HG02943 (cell line): ENCODE results near the gene MYMX.
"Not testable (repeated sequence)": the region's sequence is repeated elsewhere in the genome, so short reads cannot be mapped to it uniquely, and the experiment has no call there.

Experiments used
- ATAC-seq: cut with Tn5 transposase; IDR thresholded peaks from one replicate; pipeline ENCODE4 v1.9.1; 2021; ENCODE audit warnings: mild to moderate bottlenecking, low read depth, moderate library complexity; ENCODE audit not compliant: unreplicated experiment

MYMX gene

DNA sequence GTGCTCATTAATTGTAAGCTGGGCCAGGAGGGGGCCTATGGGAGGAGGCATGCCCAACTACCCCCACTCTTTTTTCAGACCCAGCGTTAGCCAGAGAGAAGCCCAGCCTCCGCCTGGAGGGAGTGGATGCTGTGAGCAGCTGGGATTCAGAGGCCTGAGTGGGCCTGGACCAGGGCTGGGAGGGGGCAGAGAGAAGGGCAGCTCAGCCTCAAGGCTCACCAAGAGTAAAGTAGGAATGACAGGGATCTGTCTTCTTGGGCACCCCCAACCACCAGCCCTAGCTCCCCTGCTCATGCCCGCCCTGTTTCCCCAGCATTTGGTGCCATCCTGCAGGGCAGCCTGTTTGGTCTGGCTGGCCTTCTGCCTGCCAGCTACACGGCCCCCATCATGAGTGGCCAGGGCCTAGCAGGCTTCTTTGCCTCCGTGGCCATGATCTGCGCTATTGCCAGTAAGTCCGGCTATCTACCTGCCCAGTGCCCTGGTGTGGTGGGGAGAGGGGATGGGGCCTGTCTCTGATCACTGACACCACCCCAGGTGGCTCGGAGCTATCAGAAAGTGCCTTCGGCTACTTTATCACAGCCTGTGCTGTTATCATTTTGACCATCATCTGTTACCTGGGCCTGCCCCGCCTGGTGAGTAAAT, 13.4 kb downstream of the MYMX start:
- ATAC-seq: no peak

DNA sequence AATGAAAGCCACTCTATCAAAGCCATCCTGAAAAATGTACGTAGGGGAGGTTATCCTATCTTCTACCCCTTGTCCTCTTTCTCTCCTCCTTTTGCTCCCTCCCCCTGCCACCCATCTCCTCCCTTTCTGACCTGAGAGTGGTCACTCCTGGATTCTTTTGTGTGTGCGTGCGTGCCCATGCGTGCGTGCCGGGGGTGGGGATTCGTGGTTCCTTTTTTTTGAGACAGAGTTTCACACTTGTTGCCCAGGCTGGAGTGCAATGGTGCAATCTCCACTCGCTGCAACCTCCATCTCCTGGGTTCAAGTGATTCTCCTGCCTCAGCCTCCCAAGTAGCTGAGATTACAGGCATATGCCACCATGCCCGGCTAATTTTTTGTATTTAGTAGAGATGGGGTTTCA, 14.7 kb downstream of the MYMX start:
- ATAC-seq: not testable (repeated sequence)

DNA sequence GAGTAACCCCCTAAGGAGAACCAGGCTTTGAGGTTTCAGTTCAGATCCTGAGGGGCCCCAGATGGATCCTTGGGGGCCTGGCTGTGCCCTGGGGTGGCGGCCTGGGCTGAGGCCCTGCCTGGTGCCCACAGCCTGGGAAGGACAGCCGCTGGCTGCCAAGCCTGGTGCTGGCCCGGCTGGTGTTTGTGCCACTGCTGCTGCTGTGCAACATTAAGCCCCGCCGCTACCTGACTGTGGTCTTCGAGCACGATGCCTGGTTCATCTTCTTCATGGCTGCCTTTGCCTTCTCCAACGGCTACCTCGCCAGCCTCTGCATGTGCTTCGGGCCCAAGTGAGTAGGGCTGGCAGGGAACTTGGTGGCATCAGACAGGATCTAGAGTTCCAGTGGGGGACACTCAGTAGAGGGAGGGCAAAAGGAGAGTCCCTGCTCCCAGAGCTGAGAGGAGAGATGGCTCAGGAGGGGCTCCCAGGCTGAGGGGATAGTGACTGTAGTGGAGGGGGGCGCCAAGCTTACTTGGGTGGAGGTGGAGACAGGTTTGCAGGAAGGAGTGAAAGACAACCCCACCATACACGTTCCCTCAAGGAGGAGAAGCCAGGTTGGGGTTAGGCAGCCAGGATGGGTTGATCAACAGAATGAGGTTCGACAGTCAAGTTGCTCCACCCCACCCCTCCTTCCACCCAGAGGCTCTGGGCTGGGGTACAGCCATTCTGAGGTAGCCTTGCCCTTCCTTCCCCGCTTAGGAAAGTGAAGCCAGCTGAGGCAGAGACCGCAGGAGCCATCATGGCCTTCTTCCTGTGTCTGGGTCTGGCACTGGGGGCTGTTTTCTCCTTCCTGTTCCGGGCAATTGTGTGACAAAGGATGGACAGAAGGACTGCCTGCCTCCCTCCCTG, 16.2 kb downstream of the MYMX start:
- no peak for ATAC-seq

DNA sequence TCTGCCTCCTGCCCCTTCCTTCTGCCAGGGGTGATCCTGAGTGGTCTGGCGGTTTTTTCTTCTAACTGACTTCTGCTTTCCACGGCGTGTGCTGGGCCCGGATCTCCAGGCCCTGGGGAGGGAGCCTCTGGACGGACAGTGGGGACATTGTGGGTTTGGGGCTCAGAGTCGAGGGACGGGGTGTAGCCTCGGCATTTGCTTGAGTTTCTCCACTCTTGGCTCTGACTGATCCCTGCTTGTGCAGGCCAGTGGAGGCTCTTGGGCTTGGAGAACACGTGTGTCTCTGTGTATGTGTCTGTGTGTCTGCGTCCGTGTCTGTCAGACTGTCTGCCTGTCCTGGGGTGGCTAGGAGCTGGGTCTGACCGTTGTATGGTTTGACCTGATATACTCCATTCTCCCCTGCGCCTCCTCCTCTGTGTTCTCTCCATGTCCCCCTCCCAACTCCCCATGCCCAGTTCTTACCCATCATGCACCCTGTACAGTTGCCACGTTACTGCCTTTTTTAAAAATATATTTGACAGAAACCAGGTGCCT, 16.9 kb downstream of the MYMX start:
- ATAC-seq: no peak

DNA sequence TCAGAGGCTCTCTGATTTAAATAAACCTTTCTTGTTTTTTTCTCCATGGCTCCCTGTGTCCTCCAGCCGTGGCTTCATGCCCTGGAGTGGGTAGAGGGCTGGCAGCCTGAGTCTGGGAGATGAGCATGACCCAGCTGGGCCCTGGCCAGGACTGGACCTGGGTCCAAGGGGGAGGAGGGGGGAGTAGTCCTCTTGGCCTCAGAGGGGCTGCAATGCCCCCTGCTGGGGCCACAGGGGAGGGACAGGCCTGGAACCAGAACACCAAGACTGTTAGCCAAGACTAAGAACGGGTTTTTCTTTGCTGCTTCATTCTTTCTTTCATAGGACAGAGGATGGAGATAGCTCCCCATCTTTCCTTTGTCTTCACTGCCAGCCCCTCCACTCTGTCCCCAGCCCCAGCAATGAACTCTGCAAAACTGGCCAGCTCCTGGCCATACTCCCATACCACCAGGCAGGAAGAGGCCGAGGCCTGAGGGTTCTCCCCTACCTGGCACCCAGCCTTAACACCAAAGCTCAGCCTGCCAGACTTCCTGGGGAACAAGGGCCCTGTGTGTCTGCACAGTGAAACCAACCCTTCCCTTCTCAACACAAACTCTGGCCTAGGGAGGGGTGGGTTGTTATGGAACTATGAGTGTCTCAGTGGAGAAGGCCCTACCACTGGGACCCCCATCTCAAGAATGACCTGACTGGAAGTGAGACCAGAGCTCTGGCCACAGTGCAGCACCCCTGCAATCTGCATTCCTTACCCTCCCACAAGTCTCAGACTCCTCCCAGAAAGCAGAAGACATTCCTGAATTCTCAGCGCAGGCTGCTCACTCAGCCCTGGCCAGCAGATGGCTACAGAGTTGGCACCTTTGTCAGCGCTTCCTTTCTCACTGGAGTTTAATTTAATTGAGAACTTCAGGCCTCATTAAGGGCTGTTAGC, 17.6 kb downstream of the MYMX start:
- ATAC-seq: no peak

DNA sequence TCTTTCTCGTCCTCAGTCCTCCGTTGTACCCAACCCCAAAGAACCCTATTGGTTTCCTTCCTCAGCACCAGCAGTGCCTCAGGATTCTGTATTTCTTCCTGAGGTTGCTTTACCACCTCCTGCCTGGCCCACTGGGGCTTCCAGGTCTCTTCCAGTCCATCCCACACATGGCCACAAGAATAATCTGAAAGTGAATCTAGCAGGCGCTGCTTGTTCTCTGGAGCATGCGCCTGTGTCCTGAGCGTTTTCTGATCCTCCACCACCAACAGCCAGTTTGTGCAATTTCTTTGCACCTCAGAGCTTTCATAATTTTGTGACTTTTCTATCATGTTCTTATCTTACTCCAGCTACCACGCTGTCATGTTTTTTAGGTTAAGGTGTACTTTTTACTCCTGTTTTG, 18.5 kb downstream of the MYMX start:
- ATAC-seq: no peak

DNA sequence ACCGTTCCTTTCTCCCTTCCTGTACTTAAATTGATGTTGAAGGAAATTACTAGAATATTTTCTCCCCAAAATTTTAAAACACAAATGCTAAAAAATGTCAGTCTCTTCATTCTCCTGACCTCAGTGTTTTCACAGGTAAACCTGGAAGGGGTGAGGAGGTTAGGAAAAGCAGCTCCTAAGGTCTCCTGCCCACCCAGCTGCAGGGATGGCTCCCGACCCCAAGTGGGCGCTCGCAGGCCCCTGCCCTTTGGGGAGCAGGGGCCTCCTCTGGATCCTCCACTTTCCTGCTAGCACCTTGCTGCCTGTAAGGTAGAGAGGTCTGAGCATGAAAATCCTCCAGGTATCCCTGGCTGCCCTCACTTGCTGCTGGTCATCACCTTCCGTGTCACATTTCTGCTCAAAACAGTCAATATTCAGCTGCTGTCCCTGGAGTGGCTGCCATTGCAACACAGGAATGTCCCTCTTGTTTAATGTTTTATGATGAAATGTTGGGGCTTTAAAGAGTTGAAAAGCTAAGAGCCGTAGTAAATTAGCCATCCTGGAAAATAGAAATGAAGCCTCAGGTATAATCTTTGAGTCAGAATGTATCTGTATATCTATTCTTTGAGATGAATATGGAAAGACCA, 19.3 kb downstream of the MYMX start:
- no peak for ATAC-seq

DNA sequence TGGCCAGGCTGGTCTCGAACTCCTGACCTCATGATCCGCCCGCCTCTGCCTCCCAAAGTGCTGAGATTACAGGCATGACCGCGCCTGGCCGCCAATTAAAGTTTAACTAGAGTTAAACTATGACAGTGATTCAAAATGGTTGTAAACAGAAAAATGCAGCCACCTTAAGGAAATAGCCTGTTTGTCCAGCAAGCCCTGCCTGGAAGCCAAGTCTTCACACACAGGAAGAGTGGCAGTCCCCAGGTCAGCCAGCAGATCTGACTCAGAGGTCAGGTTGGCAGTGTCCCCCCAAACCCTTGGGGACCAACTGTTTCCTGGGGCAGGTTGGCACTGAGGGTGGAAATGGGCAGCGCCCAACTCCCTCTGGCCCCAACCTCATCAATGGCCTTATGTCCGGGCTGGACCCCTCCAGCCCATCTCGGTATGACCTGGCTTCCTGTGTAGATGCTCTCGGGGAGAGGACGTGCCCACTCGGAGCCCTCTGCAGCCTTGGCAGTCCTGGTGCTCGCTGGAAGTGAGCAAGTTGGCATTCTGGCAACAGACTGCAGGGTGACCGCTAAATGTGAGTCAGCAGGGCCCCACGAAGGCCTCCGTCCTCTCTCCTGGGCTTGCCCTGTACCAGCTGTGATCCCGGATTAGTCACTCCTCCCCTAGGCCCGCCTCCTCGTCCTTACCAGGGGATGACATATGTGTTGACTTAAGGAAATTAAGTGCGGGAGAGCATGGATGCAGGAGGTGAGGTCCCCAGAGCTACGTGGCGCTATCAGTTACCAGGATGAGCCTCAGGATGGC, 20.5 kb downstream of the MYMX start:
- ATAC-seq: peak; percentile 49

DNA sequence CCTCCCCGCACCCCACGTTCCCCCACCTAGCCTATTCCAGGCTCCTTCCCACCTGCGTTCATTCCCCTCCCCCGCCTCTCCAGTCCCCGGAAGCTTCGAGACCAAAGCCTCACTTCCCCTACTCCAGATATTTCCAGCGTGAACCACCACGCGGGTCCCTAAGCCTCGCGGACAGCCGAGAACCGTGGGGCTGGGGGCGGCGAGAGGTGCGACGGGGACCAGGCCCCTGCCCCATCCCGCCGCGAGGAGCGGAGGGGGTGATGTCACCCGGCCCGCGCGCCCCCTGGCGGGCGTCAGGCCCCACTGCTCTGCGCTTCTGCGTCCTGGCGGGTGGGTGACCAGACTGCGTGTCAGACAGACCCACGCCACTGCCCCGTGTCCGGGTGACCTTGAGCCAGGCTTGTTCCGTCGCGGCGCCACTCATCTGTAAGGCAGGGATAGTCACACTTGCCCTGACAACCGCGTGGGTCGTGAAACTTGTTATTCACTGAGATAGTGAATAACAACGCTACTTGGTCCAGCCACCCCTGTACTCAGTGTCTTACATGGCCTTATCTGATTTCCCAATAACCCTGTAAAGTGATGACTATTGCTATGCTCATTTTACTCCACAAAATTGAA, 21.2 kb downstream of the MYMX start:
- ATAC-seq: peak; percentile 66

DNA sequence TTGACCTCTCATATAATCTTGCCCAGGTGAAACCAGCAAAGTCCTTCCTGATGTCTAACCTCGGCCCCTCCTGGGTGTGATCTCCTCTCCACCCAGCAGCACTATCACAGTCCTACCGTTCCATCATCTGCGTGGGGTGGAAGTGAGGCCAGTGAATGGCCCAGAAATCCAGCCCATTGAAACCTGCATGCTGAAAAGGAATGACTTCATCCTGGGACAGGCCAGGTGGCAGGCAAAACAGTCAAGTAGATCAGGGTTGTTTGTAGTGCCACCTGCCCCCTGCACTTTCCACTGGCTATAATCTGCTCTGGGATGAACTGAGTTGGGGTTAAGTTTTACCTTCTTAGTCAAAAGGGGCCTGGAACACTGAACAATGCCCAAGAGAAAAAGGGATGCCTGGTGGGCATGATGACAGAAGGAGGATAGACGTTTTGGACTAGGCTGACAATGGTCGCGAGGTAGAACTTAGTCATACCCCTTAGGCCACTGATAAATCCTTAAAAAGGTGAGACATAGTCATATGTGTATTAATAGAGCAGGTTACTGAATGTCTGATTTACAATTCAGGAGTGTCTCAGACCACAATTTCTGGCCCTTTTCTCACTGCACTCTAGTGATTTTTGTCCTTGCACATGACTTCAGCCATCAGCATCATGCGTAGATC, 22.1 kb downstream of the MYMX start:
- ATAC-seq: no peak

DNA sequence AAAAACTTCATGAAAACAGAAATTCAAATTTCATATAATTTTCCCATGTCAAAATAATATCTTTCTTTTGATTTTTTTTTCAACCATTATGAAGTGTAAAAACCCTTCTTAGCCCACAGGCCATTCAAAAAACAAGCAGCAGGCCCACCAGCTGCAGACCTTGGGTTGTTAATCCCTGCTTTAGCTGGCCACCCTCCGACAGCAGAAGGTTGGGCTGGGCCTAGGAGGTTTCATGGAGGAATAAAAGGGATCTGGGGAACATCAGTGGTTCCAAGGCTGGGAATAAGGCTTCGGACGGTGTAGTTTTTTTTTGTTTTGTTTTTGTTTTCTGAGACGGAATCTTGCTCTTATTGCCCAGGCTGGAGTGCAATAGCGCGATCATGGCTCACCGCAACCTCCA, 26.6 kb downstream of the MYMX start:
- no peak for ATAC-seq

DNA sequence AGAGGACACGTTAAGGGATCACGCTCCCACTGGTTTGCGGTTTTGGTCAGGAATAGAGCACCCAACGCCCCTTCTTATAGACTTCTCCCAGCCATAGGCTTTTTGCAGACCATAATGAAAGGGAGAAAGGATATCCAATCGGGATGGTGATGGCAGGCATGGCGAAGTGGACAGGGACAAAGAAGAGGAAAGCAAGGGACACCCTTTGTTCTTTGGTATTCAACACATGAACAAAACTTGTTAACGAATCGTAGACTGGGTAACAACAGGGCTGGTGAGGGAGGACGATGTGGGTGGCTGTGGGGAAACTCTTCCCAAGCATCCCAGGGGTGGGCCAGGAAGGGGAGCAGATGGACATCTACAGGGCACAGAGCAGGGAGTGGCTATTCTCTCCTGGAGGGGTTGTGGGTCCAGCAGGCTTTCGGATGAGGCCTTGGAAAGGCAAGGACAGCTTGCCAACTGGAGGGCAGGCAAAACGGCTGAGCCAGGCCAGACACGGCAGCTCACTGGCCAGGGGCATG, 28.7 kb downstream of the MYMX start:
- ATAC-seq: no peak

DNA sequence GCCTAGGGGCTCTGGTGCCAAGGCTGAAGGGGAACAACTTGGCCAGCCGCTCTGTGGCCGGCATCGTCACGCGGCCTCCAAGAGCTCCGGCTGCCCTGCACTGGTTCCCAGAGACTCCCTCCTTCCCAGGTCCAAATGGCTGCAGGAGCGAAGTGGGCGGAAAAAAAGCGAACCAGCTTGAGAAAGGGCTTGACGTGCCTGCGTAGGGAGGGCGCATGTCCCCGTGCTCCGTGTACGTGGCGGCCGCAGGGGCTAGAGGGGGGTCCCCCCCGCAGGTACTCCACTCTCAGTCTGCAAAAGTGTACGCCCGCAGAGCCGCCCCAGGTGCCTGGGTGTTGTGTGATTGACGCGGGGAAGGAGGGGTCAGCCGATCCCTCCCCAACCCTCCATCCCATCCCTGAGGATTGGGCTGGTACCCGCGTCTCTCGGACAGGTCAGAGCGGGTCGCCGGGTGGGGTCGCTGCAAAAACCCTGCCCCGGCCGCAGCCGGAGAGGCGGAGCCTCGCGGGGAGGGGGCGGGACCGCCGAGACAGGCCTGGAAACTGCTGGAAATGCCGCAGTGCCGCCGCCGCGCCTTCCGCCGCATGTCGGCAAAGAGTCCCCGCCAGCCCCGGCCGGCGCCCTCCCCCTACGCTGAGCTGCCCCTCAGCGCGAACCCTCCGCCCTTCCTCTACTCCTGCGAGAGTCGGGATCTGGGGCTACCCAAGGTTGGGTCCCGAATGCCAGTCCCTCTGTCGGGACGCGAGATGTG, 29.4 kb downstream of the MYMX start:
- peak; percentile 49 for ATAC-seq

DNA sequence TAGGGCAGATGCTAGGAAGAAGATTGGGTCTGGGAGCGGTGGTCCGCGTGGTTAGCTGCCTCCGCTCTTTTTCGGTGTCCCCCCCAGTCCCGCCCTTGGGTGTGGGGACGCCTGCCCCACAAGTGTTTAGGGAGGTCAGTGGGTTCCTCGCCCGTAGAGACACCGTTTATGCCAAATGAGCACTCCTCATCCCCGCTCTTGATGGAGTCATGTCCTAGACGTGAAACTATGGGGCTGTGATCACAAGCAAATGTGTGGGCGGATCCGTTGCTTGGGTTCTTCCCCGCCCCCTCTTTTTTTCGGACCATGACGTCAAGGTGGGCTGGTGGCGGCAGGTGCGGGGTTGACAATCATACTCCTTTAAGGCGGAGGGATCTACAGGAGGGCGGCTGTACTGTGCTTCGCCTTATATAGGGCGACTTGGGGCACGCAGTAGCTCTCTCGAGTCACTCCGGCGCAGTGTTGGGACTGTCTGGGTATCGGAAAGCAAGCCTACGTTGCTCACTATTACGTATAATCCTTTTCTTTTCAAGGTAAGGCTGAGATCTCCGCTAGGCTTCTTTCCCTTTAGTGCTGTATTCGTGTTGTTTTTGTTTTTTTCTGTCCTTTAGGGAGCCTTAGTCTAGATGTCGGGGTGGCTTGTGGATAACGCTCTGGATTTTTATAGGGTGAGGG, 30.1 kb downstream of the MYMX start, which contains the start of gene HSP90AB1:
Gene HSP90AB1 (plus strand): TSS at position 439 of the 675 bp plus-strand sequence. CDS start 1,529 bp downstream, outside the sequence.
- ATAC-seq: peak; percentile 64

DNA sequence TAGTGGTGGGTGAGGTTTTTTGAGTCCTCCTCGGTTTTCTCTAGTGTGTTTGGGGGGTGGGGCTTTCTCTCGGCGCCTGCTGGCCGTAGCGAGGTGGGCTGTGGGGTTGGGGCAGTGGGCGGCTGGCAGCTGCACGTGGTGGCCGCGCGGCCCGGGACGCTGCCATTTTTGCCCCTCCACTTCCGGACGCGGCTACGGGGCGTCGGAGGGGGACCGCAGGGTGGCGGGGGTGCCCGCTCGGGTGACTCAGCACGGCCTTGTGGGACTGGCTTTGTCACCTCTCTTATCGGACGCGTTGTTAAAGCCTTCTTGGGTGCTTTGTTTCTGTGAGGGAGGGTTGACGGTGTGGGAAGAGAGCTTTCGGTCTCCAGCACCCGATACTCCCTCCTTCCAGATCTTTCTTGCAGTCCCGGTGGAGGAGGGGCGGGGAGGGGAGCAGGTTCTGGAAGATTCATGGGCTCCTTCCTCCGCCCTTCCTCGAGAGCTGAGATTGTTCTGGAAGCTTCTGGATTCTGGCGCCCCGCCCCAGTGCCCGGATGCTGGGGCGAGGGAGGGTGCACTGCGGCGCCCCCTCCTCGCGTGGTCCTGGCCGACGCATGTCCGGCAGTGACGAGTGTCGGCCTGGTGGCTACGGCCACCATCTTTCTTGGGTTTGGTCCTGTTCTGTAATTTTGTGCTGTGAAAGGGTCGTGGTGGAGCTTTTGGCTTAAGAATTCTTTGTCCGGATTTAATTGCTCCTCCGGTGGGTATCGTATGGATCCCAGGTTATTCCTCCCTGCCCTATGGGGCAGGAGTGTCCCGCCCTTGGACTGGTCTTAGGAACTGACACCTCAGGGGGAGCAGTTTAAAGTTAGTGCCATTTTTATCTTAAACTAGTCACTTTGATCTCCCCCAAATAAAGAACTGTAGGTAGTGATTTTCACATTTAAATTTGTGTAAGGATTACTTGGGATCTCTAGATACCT, 30.9 kb downstream of the MYMX start:
- peak; percentile 31 for ATAC-seq

DNA sequence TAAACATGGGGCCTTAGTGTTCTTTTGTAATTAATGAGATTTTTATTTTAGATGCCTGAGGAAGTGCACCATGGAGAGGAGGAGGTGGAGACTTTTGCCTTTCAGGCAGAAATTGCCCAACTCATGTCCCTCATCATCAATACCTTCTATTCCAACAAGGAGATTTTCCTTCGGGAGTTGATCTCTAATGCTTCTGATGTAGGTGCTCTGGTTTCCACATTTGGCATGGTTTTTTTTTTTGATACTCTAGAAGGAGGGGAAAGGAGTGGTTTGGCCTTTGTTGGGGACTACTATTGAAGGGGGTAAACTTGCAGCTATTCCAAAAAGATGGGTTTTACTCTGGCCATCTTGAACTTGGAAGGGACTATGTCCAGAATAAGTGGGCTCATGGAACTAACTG, 31.9 kb downstream of the MYMX start:
- no peak for ATAC-seq
